ENCODE data around the gene CFAP54.
"Not testable (repeated sequence)": the region's sequence is repeated elsewhere in the genome, so short reads cannot be mapped to it uniquely, and the experiment has no call there.

CFAP54 gene

DNA sequence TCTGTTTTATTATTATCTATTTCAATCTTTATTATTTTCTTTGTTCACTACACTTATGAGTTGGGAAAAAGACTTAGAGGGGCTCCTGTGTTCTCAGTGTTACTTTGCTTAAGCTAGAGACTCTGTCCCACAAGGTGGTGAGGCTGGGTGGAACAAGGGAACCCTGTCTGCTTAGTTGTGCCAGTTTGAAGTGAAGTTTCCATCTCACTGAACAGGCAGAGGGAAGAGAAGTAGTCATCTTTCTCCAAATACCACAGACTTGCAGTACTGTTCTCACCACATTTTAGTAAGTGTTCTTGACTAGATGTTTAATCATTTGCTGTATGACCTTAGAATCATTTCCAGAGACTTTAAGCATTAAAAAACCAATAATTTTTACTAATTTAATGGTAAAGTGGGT, 222.0 kb downstream of the CFAP54 start:
- CTCF ChIA-PET = no interaction called here
- DNase-seq (ENCODE audit: low read depth, low spot score) = no peak
- POLR2A ChIA-PET = no interaction called here
- H3K4me3 ChIP-seq (ENCODE audit: low read depth, low read length) = no peak overlapping the region
- TF ChIP-seq CTCF (IDR thresholded peaks at IDR 0.05; ENCODE audit: insufficient read depth, low read length, missing control alignments) = no peak

- ChIA-PET POLR2A (no interaction called here), CTCF (no interaction called here)
- H3K4me3 ChIP-seq (ENCODE audit: low read depth, low read length) = no peak overlapping the region
- no peak for TF ChIP-seq CTCF (IDR thresholded peaks at IDR 0.05; ENCODE audit: insufficient read depth, low read length, missing control alignments)
- DNase-seq (ENCODE audit: low read depth, low spot score) = no peak
Measured at GRCh38 chr12:96714199-96714598, 224.8 kb downstream of the CFAP54 start.

GRCh38 chr12:96719660-96720362, 230.4 kb downstream of the CFAP54 start:
- no peak for DNase-seq (ENCODE audit: low read depth, low spot score)
- H3K4me3 ChIP-seq (ENCODE audit: low read depth, low read length) = no peak overlapping the region; the same call in none of the 2 replicates
- no peak for TF ChIP-seq CTCF (IDR thresholded peaks at IDR 0.05; ENCODE audit: insufficient read depth, low read length, missing control alignments)
- POLR2A ChIA-PET = no interaction called here
- CTCF ChIA-PET = no interaction called here

DNA sequence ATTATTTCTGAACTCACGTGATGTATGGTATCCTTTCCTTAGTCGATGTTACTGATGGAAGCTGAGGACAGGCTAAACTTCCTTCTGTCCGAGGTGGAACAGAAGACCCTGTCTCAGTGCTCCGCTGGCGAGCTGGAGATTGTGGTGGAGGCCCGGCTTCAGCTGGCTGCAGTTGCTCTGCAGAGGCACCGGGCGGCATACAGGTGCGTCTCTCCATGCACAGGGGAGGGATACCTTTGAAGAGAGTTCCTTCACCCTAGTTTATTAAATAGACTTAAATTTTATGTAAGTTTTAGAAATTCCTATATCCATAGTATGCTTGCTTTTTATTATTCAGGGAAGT, 231.0 kb downstream of the CFAP54 start:
- H3K4me3 ChIP-seq (ENCODE audit: low read depth, low read length) = no peak overlapping the region; the same call in 1 of the 2 replicates
- CTCF ChIA-PET = no interaction called here
- no peak for TF ChIP-seq CTCF (IDR thresholded peaks at IDR 0.05; ENCODE audit: insufficient read depth, low read length, missing control alignments)
- no peak for DNase-seq (ENCODE audit: low read depth, low spot score)
- POLR2A ChIA-PET = no interaction called here

DNA sequence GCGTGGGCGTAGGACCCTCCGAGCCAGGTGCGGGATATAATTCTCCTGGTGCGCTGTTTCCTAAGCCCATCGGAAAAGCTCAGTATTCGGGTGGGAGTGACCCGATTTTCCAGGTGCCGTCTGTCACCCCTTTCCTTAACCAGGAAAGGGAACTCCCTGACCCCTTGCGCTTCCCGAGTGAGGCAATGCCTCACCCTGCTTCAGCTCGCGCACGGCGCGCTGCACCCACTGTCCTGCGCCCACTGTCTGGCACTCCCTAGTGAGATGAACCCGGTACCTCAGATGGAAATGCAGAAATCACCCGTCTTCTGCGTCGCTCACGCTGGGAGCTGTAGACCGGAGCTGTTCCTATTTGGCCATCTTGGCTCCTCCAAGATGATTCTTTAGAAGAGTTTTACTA, 240.1 kb downstream of the CFAP54 start:
- POLR2A ChIA-PET = not testable (repeated sequence)

GRCh38 chr12:96729886-96730285, 240.5 kb downstream of the CFAP54 start:
- CTCF ChIA-PET = no interaction called here
- no peak for TF ChIP-seq CTCF (IDR thresholded peaks at IDR 0.05; ENCODE audit: insufficient read depth, low read length, missing control alignments)
- POLR2A ChIA-PET = no interaction called here
- no peak for DNase-seq (ENCODE audit: low read depth, low spot score)
- H3K4me3 ChIP-seq (ENCODE audit: low read depth, low read length) = no peak overlapping the region

More for the DNA sequence above, 240.1 kb downstream of the CFAP54 start:
- CTCF ChIA-PET; H3K4me3 ChIP-seq (ENCODE audit: low read depth, low read length); DNase-seq (ENCODE audit: low read depth, low spot score): not testable (repeated sequence)

- POLR2A ChIA-PET = no interaction called here
- CTCF ChIA-PET = no interaction called here
- no peak for TF ChIP-seq CTCF (IDR thresholded peaks at IDR 0.05; ENCODE audit: insufficient read depth, low read length, missing control alignments)
- DNase-seq (ENCODE audit: low read depth, low spot score) = no peak
- no peak overlapping the region for H3K4me3 ChIP-seq (ENCODE audit: low read depth, low read length)
Measured at GRCh38 chr12:96743606-96744005, 254.2 kb downstream of the CFAP54 start.
